EL (cell line): ENCODE results near the gene TMEM45A.
"Not testable (repeated sequence)": the region's sequence is repeated elsewhere in the genome, so short reads cannot be mapped to it uniquely, and the experiment has no call there.

ENCODE experiments used
- DNase-seq: peaks from one replicate; pipeline ENCODE4 v3.0.0-alpha.2; 2016

TMEM45A gene

DNA sequence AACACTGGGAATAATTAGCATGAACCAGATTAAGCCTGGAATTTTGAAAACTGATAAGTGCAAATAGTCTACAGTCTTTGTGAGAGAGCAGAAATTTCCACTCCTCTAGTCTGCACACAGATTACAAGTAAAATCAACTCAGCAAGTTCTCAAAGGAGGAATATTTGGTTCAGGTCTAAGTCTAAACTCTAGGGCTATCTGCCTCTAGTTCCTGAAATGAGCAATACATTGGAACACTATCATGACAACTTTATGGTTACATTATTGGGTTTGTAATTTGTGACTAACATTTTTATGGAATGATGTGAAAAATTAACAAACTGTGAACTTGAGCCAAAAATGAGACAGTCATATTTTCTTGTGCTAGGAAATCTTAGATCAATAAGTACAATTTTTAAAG, 86.2 kb downstream of the TMEM45A start:
- DNase-seq = no peak

GRCh38 chr3:100580147-100580546, 87.7 kb downstream of the TMEM45A start:
- DNase-seq = no peak

DNA sequence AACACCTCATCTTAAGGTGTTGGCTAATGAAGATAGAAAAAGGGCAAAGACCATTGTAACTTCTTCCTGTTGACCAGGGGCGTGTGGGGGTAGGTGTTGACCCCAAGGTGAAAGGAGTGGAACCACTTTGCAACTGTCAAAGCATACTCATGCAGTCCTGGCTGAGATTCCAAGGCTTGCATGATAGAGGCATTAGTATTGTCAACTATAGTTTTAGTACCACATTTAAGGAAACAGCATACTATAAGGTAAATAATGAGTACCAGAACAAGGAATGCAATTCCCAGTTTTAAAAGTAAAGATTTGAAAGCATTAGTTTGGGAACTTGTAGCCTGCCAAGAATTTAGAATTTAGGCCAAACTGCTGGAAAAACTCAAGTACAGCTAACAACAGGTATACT, 89.2 kb downstream of the TMEM45A start:
- no peak for DNase-seq

GRCh38 chr3:100582157-100582556, 89.7 kb downstream of the TMEM45A start:
- not testable (repeated sequence) for DNase-seq

DNA sequence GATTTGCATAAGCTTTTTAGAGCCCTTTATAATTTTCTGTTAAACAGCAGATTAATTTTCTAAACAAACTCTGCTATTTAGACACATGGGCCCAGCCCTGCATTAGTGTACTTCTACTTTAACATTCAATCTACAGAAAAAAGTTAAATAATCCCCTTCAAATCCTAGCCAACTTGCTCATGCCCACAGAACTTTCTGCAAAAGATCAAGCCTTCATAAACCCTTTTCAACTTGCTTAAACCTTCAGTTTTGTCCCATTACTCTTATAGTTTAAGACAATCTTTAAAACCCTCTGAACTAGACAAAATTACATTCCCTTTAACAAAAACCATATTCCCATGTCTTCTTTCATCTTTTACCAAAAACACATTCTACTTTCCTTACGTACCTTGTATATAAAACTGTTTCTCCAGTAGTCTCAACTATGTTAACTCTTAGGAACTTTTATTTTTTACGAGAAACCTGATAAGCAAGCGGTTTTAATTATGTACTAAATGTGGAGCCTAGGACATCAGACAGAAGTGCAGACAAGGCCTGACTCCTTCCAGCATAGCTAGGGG, 91.8 kb downstream of the TMEM45A start:
- no peak for DNase-seq

DNA sequence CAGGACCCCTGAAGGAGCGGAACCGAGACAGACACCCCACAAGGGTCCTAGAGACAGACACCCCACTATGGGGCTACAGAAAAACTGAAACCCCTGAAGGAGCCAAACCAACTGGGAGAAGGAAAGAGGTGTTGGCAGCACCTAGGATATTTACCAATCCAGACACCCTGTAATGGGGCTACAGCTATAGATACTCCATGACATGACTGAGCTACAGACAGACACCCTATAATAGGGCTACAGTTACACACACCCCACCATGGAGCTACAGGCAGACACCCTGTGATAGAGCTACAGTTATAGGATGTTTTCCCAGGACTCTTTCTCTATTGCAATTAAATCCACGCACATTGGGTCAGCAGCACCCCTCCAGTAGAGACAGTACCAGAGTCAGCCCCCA, 94.4 kb downstream of the TMEM45A start:
- DNase-seq = no peak

DNA sequence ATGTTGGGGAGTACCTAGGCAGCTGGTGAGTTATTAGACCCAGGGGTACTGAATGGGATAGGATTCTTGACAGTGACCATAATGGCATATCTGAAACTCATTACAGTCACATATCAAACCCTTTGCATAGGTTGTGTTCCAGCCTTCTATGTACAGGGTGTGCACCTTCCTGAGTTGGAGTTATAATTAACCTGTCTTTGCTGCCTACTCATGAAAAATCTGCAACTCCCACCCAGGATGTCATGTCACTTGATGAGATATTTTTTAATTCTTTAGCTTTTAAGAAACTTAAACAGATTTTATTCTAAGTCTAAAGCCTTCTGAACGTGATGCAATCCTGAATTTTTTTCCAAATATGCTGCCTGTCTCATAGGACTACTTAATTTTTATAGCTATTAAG, 95.8 kb downstream of the TMEM45A start:
- no peak for DNase-seq

DNA sequence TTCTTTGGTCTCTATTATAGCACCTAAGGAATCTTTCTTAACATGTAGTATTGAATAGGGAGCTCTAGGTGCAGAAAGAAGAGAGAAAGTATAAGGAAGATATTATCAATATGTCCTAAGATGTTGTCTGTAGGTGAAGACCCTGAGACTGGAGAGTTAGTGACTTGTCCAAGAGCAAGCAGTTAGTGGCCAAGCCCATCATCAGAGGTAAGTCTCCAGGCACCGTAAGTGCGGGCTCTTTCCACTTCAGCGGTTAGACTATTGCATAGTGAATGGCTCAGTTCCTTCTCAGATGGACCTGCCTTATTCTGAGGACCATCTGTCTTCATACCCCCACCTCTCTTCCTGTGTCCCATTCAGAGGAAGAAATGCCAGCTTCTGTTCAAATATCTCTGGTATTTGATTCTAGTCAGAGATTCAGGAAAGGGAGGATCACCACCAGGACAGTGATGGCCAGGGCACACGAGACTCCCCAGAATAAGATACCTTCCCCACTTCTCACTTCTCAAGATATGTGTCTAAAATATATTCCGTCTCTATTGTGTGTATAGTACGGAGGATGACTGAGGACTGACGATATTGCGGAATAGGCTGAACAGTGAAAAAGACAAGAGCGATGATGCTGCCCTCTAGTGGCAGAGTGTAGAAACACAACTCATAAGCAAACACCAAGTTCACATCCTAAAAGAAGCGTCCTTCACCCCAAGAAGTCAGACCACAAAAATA, 97.9 kb downstream of the TMEM45A start:
- peak; percentile 75 for DNase-seq

- DNase-seq = no peak
Measured at GRCh38 chr3:100590840-100591147, 98.4 kb downstream of the TMEM45A start.

- no peak for DNase-seq
Measured at GRCh38 chr3:100591411-100591810, 99.0 kb downstream of the TMEM45A start.

GRCh38 chr3:100600181-100601042, 108.0 kb downstream of the TMEM45A start:
- DNase-seq = no peak

DNA sequence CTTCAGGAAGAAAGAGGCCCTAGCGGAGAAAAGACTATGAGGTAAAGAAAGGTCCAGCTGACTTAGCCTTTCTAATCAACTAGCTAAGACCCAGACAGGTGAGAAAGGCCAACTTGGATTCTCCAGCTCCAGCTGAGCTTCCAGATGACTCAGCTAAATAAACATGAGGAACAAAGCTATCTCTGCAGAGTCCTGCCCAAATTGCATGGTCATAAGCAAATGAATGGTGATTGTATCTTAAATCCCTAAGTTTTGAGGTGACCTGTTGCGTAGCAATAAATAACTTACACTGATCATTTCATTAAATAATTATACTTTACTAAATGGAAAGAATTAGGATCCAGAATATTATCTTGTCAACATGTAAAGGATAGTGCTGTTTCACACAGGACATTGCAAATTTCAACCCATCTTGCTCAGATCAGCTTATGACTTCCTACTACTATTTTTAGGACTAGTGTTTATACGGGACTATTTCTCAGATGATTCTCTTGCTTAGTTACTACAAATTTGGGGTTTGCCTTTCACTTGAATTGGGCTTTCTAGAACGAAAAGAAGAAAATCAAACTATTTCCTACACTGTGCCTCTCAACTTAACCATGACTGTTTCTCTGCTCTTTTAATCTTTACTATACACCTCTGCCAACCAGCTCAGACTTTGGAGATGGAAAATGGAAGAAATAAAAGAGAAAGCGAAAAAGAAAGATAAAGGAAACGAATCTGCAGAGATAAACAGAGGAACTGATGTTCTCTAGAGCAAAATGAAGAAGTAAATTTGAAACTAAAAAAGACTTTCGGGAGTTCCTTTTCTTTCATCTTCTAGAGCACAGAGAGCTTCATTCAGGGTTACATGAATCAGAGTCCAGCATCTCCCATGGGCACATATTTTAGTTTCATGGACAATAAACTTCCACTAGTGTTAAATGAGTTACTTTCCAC, 110.4 kb downstream of the TMEM45A start:
- DNase-seq = peak; percentile 18

DNA sequence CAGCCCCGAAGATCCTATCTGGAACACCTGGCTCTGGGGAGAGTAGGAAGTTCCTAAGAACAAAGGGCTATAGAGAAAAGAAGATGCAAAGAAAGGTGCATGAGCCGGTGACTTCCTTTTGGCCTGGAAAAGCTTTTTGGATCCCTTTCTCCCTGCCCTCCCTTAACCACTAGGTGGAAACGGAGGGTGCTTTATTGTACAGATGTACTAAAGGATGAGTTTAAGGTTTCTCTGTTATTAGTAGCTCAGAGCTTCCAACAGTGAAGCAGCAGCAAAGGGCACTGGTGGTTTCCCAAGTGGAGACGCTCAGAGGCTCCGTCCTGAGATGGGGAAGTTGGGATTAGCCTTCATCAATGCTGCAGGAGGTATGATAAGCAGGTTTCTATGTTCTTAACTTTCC, 111.0 kb downstream of the TMEM45A start:
- DNase-seq = peak; percentile 39

DNA sequence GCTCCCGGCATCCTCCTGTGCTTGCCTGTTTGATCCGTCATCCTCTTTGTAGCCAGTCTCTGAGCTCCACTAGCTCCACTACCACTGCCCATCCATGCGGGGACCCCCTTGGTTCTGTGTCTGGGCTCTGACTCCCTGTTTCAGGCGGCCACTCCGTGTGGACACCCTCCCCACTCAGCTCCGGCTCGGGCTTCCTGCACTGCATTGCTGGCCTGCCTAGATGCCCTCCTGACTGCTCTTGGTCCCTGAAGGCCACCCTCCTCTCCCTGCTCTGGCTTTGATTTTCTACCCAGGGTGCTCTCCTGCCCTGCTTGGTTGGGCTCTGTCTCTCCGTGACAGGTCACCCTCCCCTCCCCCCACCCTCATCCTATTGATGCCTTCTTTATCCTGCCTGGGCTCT, 112.9 kb downstream of the TMEM45A start:
- DNase-seq = no peak

GRCh38 chr3:100606894-100607512, 114.6 kb downstream of the TMEM45A start:
- no peak for DNase-seq

GRCh38 chr3:100609305-100609704, 116.9 kb downstream of the TMEM45A start, which contains the start of gene ADGRG7:
Gene ADGRG7, plus strand, starts transcription at chr3:100609601. Its CDS starts 256 bp downstream, at chr3:100609857.
- no peak for DNase-seq

- no peak for DNase-seq
Measured at GRCh38 chr3:100609963-100610362, 117.5 kb downstream of the TMEM45A start.

GRCh38 chr3:100611221-100611620, 118.8 kb downstream of the TMEM45A start:
- no peak for DNase-seq

DNA sequence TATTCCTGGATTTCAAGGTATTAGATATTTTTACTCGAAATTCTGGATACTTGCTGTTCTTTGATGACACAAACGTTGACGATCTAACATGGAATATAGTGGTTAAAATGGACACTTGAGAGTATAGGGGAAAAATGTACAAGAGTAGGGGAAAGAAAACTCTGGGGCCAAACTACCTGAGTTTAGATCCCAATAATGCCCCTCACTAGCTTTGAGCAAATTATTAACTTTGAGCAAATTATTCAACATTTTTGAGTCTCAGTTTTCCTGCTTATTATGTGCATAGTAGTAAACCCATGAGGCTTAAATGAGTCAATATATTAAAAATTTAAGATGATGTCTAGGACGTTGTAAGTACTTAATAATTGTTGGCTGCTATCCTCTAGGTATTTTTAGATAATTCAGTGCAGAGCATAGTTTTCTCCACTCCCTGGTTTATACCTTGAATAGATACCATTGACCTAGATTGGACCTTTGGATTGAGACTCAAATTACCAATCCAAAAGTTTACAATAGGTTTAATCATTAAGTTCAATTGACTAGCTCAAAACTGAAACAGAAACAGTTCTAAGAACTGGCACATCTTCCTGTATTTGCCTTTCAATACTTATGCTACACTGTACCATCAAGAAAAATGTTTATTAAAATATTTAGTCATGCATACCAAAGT, 121.4 kb downstream of the TMEM45A start:
- no peak for DNase-seq

DNA sequence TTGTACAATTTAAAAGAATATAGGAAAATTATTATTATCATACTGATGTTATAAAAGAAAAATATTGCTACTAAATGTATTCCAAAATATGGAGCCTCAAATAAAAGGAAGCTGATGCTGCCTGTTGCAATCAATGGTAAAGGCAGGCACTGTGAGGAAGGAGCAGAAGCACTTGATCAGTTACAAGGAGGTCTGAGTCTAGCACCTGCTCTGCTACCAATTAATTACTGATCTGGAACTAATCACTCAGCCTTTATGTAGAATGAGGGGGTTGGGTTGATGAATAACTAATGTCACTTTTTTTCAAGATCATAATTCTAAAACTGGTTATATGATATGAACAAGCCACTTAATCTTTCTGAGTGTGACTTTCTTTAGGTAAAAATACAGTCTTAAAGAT, 122.5 kb downstream of the TMEM45A start:
- DNase-seq = no peak

GRCh38 chr3:100615684-100616083, 123.3 kb downstream of the TMEM45A start:
- DNase-seq = peak; percentile 43

GRCh38 chr3:100621251-100621650, 128.8 kb downstream of the TMEM45A start:
- DNase-seq = no peak
